Fibroblast of skin of back (primary cell): ENCODE data around the gene SDHB. TPM values are rescaled to one million over a fixed set of nuclear protein-coding genes. Genes with fewer than 3 reads are reported as not detected.
A peak's percentile ranks its signal among the peaks of the same experiment; 100 is the strongest.

Experiments used
- DNase-seq: peaks from one replicate; pipeline ENCODE4 v3.0.0-alpha.2; 2013
- polyA plus RNA-seq, 2 experiments: library from polyadenylated mRNA; unstranded; fragments of 120-200 nt; gene quantifications; one replicate each; pipeline ENCODE4 v1.2.1, GENCODE V29; 2013; ENCODE audit not compliant: insufficient read length in 2 of 2

Gene SDHB
- polyA plus RNA-seq (2013, experiment 1 of 2; ENCODE audit: insufficient read length), result 101 TPM
- polyA plus RNA-seq (2013, experiment 2 of 2; ENCODE audit: insufficient read length), result 96.3 TPM

- DNase-seq, result peak; percentile 97
Measured at GRCh38 chr1:17053685-17054410, at the start of gene SDHB. Gene SDHB, minus strand, starts transcription at chr1:17054032. Its CDS starts 13 bp downstream, at chr1:17054019.

GRCh38 chr1:17102232-17102631, 48.4 kb upstream of the SDHB start:
- no peak for DNase-seq

GRCh38 chr1:17101261-17101660, 47.4 kb upstream of the SDHB start:
- DNase-seq, result no peak

GRCh38 chr1:17099616-17100340, 45.9 kb upstream of the SDHB start:
- DNase-seq, result no peak

GRCh38 chr1:17098446-17099317, 44.9 kb upstream of the SDHB start:
- DNase-seq, result peak; percentile 61

GRCh38 chr1:17097787-17098186, 44.0 kb upstream of the SDHB start:
- no peak for DNase-seq

GRCh38 chr1:17097147-17097546, 43.3 kb upstream of the SDHB start:
- DNase-seq, result no peak

- no peak for DNase-seq
Measured at GRCh38 chr1:17096584-17096983, 42.8 kb upstream of the SDHB start.

GRCh38 chr1:17095141-17095540, 41.3 kb upstream of the SDHB start:
- no peak for DNase-seq

- DNase-seq, result no peak
Measured at GRCh38 chr1:17094664-17095063, 40.8 kb upstream of the SDHB start.

GRCh38 chr1:17093822-17094393, 40.1 kb upstream of the SDHB start:
- DNase-seq, result no peak

- DNase-seq, result no peak
Measured at GRCh38 chr1:17091252-17091651, 37.4 kb upstream of the SDHB start.

GRCh38 chr1:17089506-17089905, 35.7 kb upstream of the SDHB start:
- DNase-seq, result no peak

- DNase-seq, result no peak
Measured at GRCh38 chr1:17086751-17087150, 32.9 kb upstream of the SDHB start.

GRCh38 chr1:17084787-17085186, 31.0 kb upstream of the SDHB start:
- DNase-seq, result no peak

GRCh38 chr1:17082761-17083160, 28.9 kb upstream of the SDHB start:
- no peak for DNase-seq

GRCh38 chr1:17081439-17081838, 27.6 kb upstream of the SDHB start:
- no peak for DNase-seq

GRCh38 chr1:17080880-17081279, 27.0 kb upstream of the SDHB start:
- no peak for DNase-seq

- DNase-seq, result no peak
Measured at GRCh38 chr1:17080085-17080759, 26.4 kb upstream of the SDHB start.

- DNase-seq, result no peak
Measured at GRCh38 chr1:17078991-17079868, 25.4 kb upstream of the SDHB start.
